Fibroblast of lung (primary cell): ENCODE measurements around the gene CDR2. TPM values are rescaled to one million over a fixed set of nuclear protein-coding genes. Genes with fewer than 3 reads are reported as not detected.

ENCODE experiments used
- DNase-seq, 2 donors: peaks; one replicate each; pipeline versions ENCODE4 v3.0.0 to v3.0.0-alpha.2; 2010; ENCODE audit warnings: low read depth in 2 of 2
- H2AFZ ChIP-seq: 2 replicates; pipeline ENCODE4 v1.5.1; 2012; ENCODE audit warnings: low read length, control low read depth, inconsistent platforms
- H3K27ac ChIP-seq: 2 replicates; pipeline ENCODE4 v1.5.1; 2011; ENCODE audit warnings: low read length, control low read depth; ENCODE audit not compliant: insufficient read depth
- H3K27me3 ChIP-seq: 2 replicates; pipeline ENCODE4 v1.5.1; 2011; ENCODE audit warnings: mild to moderate bottlenecking, low read length; ENCODE audit not compliant: control insufficient read depth, insufficient read depth
- H3K36me3 ChIP-seq: 2 replicates; pipeline ENCODE4 v1.5.1; 2011; ENCODE audit warnings: low read length; ENCODE audit not compliant: control insufficient read depth, insufficient read depth
- H3K4me1 ChIP-seq: 2 replicates; pipeline ENCODE4 v1.5.1; 2011; ENCODE audit warnings: low read length; ENCODE audit not compliant: control insufficient read depth, insufficient read depth; ENCODE audit errors: extremely low read depth
- H3K4me2 ChIP-seq: 2 replicates; pipeline ENCODE4 v1.5.1; 2011; ENCODE audit warnings: low read length, control low read depth; ENCODE audit not compliant: insufficient read depth; ENCODE audit errors: extremely low read depth
- H3K4me3 ChIP-seq, 4 experiments: fragments of 200-600 bp in 1 of 4; sonication (generic) in 1 of 4; replicated peaks in 1 of 4; 2 replicates each; pipeline ENCODE4 v1.5.1; 2011 to 2016; ENCODE audit warnings: low read length in 4 of 4, low read depth in 3 of 4, mild to moderate bottlenecking in 3 of 4, control low read depth in 2 of 4, inconsistent platforms in 1 of 4, mixed read lengths in 1 of 4; ENCODE audit not compliant: insufficient read depth in 1 of 4; ENCODE audit errors: control extremely low read depth in 1 of 4
- H3K79me2 ChIP-seq: 2 replicates; pipeline ENCODE4 v1.5.1; 2012; ENCODE audit warnings: mild to moderate bottlenecking, low read length, inconsistent platforms; ENCODE audit not compliant: control insufficient read depth, insufficient read depth
- H3K9ac ChIP-seq: 2 replicates; pipeline ENCODE4 v1.5.1; 2011; ENCODE audit warnings: mild to moderate bottlenecking, low read length, control low read depth; ENCODE audit not compliant: insufficient read depth
- H3K9me3 ChIP-seq: 2 replicates; pipeline ENCODE4 v1.5.1; 2012; ENCODE audit warnings: low read depth, low read length; ENCODE audit not compliant: control insufficient read depth, insufficient read depth
- H4K20me1 ChIP-seq: 2 replicates; pipeline ENCODE4 v1.5.1; 2011; ENCODE audit warnings: low read length; ENCODE audit not compliant: control insufficient read depth, insufficient read depth; ENCODE audit errors: extremely low read depth
- EZH2 ChIP-seq: IDR thresholded peaks from 2 replicates; pipeline ENCODE4 v1.5.1; 2012; ENCODE audit warnings: low read length, control low read depth, mild to moderate bottlenecking; ENCODE audit errors: missing control alignments
- polyA plus RNA-seq, 2 donors: library from polyadenylated mRNA; depleted of rRNA in 1 of 2; stranded (reverse) in 1 of 2; unstranded in 1 of 2; fragments of >200 nt; gene quantifications; 2 replicates each; pipeline ENCODE4 v1.2.1, GENCODE V29; 2011 to 2012; ENCODE audit warnings: missing spikeins in 1 of 2
- total RNA-seq: library from RNA; depleted of rRNA; stranded (reverse); fragments of >200 nt; gene quantifications from 2 replicates; pipeline ENCODE4 v1.2.1, GENCODE V29; 2014
- TF ChIP-seq, protein P1 (sequence below), 2 donors: IDR thresholded peaks in 1 of 2; conservative IDR thresholded peaks in 1 of 2; 1 replicate in 1 of 2; 2 replicates in 1 of 2; pipeline ENCODE4 v1.5.1; 2011 to 2012; ENCODE audit warnings: low read length in 2 of 2, control low read depth in 1 of 2, inconsistent platforms in 1 of 2, low read depth in 1 of 2, mild to moderate bottlenecking in 1 of 2

CDR2 gene
- total and polyA plus RNA-seq, 2 donors (not counting 1 experiment from before 2014, with no cell fraction given): 60.1 to 73.8 TPM

- TF ChIP-seq EZH2: no peak
- TF ChIP-seq, protein P1, sequence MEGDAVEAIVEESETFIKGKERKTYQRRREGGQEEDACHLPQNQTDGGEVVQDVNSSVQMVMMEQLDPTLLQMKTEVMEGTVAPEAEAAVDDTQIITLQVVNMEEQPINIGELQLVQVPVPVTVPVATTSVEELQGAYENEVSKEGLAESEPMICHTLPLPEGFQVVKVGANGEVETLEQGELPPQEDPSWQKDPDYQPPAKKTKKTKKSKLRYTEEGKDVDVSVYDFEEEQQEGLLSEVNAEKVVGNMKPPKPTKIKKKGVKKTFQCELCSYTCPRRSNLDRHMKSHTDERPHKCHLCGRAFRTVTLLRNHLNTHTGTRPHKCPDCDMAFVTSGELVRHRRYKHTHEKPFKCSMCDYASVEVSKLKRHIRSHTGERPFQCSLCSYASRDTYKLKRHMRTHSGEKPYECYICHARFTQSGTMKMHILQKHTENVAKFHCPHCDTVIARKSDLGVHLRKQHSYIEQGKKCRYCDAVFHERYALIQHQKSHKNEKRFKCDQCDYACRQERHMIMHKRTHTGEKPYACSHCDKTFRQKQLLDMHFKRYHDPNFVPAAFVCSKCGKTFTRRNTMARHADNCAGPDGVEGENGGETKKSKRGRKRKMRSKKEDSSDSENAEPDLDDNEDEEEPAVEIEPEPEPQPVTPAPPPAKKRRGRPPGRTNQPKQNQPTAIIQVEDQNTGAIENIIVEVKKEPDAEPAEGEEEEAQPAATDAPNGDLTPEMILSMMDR (conservative IDR thresholded peaks at IDR 0.05 in 1 of 2, IDR thresholded peaks at IDR 0.05 in 1 of 2; ENCODE audit: low read depth in 1 of 2, low read length in 2 of 2): no peak
- Histone ChIP-seq H3K4me1 (peaks cover 9% of the 10 kb centered on the region), H3K4me3 (no peak overlapping the region), H3K4me2 (no peak overlapping the region), H3K79me2 (no peaks in the 10 kb centered on the region), H2AFZ (no peak overlapping the region), H3K27ac (no peak overlapping the region), H3K27me3 (no peaks in the 10 kb centered on the region), H3K9me3 (no peaks in the 10 kb centered on the region), H4K20me1 (no peaks in the 10 kb centered on the region), H3K9ac (no peak overlapping the region), H3K36me3 (no peaks in the 10 kb centered on the region)
- DNase-seq: peak in 1 of 2 donors; percentile 10
Measured at GRCh38 chr16:22388101-22388644, 13.8 kb upstream of the CDR2 start.

- no peaks in the 10 kb centered on the region for H3K27me3 ChIP-seq
- TF ChIP-seq, protein P1 (conservative IDR thresholded peaks at IDR 0.05 in 1 of 2, IDR thresholded peaks at IDR 0.05 in 1 of 2; ENCODE audit: low read depth in 1 of 2, low read length in 2 of 2): no peak
- peak overlapping the region in 1 of 4 experiments; percentile 8 for H3K4me3 ChIP-seq
- no peaks in the 10 kb centered on the region for H4K20me1 ChIP-seq
- peak; percentile 92 to 98 for DNase-seq
- no peaks in the 10 kb centered on the region for H3K79me2 ChIP-seq
- no peak overlapping the region for H3K9ac ChIP-seq
- H3K9me3 ChIP-seq: no peaks in the 10 kb centered on the region
- H2AFZ ChIP-seq: no peak overlapping the region
- H3K4me1 ChIP-seq: peaks cover 9% of the 10 kb centered on the region
- no peaks in the 10 kb centered on the region for H3K36me3 ChIP-seq
- H3K4me2 ChIP-seq: peak overlapping the region; percentile 59
- peak overlapping the region; percentile 43 for H3K27ac ChIP-seq
Measured at GRCh38 chr16:22386976-22387375, 12.6 kb upstream of the CDR2 start.

- Histone ChIP-seq H3K9ac (no peak overlapping the region), H3K9me3 (no peaks in the 10 kb centered on the region), H3K36me3 (no peaks in the 10 kb centered on the region), H3K79me2 (no peaks in the 10 kb centered on the region), H4K20me1 (no peaks in the 10 kb centered on the region), H2AFZ (no peak overlapping the region), H3K27ac (no peak overlapping the region), H3K4me2 (no peak overlapping the region), H3K4me3 (no peak overlapping the region), H3K27me3 (no peaks in the 10 kb centered on the region), H3K4me1 (peaks cover 9% of the 10 kb centered on the region)
- DNase-seq: no peak
- TF ChIP-seq EZH2: no peak
- TF ChIP-seq, protein P1 (conservative IDR thresholded peaks at IDR 0.05 in 1 of 2, IDR thresholded peaks at IDR 0.05 in 1 of 2; ENCODE audit: low read depth in 1 of 2, low read length in 2 of 2): no peak
Measured at GRCh38 chr16:22385196-22385595, 10.8 kb upstream of the CDR2 start.
